Measurements from ENCODE around the gene NRCAM. TPM values are rescaled to one million over a fixed set of nuclear protein-coding genes. Genes with fewer than 3 reads are reported as not detected.

NRCAM gene
- total RNA-seq, 4 donors from 2014 or later: 1.3 to 4.7 (median 2.2) TPM

DNA sequence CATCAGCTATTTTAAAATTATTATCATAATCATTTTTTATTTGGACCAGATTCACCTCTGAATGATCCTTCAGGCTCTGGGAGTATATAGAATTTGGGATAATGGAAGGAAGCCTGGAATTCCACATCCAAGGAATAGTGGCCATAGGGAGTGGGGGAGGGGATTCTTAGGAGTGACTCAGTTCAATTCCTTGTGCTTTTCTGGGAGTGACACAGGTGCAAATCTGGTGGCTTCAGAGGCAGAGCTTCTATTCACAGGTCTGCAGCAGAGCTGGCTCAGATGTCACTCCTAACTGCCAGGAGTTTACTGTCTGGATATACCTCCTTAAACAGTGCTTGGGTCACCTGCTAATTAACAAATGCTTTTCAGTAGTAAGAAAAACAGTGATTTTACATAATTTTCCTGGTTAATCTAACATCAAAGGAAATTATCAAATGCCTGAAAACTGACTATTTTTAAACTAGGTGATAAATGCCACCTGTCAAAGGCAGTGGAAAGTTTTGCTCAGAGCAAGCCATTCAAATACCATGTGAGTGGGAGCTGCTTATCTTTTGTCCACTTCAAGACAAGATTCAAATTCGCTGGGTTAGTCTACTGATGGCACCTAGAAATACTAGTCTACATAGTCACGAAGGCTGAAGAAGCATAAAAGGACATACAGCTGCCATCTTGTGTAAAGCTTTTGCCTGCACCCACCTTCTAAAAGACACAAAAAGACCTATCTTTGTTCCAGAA lies 219.4 kb downstream of the NRCAM start:
- Histone ChIP-seq H3K36me3 (no peaks in the 10 kb centered on the region), H3K9me3 (no peaks in the 10 kb centered on the region), H3K27me3 (no peaks in the 10 kb centered on the region), H3K4me3 (no peak overlapping the region), H3K4me1 (no peaks in the 10 kb centered on the region), H3K27ac (no peak overlapping the region)
- 51 to 86% methylated on average over 2 of the region's 2 CpGs for WGBS, 2 donors (ENCODE audit: low coverage in 1 of 2)
- no peak for ATAC-seq
- TF ChIP-seq POLR2A (IDR thresholded peaks at IDR 0.05) (no peak), EP300 (IDR thresholded peaks at IDR 0.05) (no peak), POLR2AphosphoS5 (IDR thresholded peaks at IDR 0.05) (no peak)
- TF ChIP-seq, protein P1, sequence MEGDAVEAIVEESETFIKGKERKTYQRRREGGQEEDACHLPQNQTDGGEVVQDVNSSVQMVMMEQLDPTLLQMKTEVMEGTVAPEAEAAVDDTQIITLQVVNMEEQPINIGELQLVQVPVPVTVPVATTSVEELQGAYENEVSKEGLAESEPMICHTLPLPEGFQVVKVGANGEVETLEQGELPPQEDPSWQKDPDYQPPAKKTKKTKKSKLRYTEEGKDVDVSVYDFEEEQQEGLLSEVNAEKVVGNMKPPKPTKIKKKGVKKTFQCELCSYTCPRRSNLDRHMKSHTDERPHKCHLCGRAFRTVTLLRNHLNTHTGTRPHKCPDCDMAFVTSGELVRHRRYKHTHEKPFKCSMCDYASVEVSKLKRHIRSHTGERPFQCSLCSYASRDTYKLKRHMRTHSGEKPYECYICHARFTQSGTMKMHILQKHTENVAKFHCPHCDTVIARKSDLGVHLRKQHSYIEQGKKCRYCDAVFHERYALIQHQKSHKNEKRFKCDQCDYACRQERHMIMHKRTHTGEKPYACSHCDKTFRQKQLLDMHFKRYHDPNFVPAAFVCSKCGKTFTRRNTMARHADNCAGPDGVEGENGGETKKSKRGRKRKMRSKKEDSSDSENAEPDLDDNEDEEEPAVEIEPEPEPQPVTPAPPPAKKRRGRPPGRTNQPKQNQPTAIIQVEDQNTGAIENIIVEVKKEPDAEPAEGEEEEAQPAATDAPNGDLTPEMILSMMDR (IDR thresholded peaks at IDR 0.05): no peak

GRCh38 chr7:108235451-108236061 lies 220.7 kb downstream of the NRCAM start:
- no peak overlapping the region for H3K27ac ChIP-seq
- H3K4me3 ChIP-seq: no peak overlapping the region
- no peaks in the 10 kb centered on the region for H3K36me3 ChIP-seq
- no peak for TF ChIP-seq EP300 (IDR thresholded peaks at IDR 0.05)
- TF ChIP-seq POLR2AphosphoS5 (IDR thresholded peaks at IDR 0.05): no peak
- TF ChIP-seq, protein P1 (IDR thresholded peaks at IDR 0.05): no peak
- TF ChIP-seq POLR2A (IDR thresholded peaks at IDR 0.05): no peak
- H3K4me1 ChIP-seq: no peaks in the 10 kb centered on the region
- no peak for ATAC-seq
- no peaks in the 10 kb centered on the region for H3K9me3 ChIP-seq
- no peaks in the 10 kb centered on the region for H3K27me3 ChIP-seq
- WGBS, 2 donors (ENCODE audit: low coverage in 1 of 2): 48 to 84% methylated on average over 4 of the region's 4 CpGs

GRCh38 chr7:108234971-108235450 lies 221.2 kb downstream of the NRCAM start:
- no peaks in the 10 kb centered on the region for H3K27me3 ChIP-seq
- H3K27ac ChIP-seq: no peak overlapping the region
- ATAC-seq: no peak
- no peaks in the 10 kb centered on the region for H3K9me3 ChIP-seq
- H3K4me1 ChIP-seq: no peaks in the 10 kb centered on the region
- H3K4me3 ChIP-seq: no peak overlapping the region
- TF ChIP-seq EP300 (IDR thresholded peaks at IDR 0.05): no peak
- TF ChIP-seq, protein P1 (IDR thresholded peaks at IDR 0.05): no peak
- TF ChIP-seq POLR2AphosphoS5 (IDR thresholded peaks at IDR 0.05): no peak
- no peak for TF ChIP-seq POLR2A (IDR thresholded peaks at IDR 0.05)
- H3K36me3 ChIP-seq: no peaks in the 10 kb centered on the region

GRCh38 chr7:108234281-108234680 lies 222.0 kb downstream of the NRCAM start:
- no peaks in the 10 kb centered on the region for H3K36me3 ChIP-seq
- no peaks in the 10 kb centered on the region for H3K9me3 ChIP-seq
- no peak for ATAC-seq
- no peak for TF ChIP-seq EP300 (IDR thresholded peaks at IDR 0.05)
- no peak for TF ChIP-seq POLR2A (IDR thresholded peaks at IDR 0.05)
- TF ChIP-seq POLR2AphosphoS5 (IDR thresholded peaks at IDR 0.05): no peak
- TF ChIP-seq, protein P1 (IDR thresholded peaks at IDR 0.05): no peak
- no peak overlapping the region for H3K4me3 ChIP-seq
- WGBS, 2 donors (ENCODE audit: low coverage in 1 of 2): 65% methylated on average over 2 of the region's 2 CpGs; no CpG with 5 or more reads in 1 of the 2 donors
- H3K27ac ChIP-seq: no peak overlapping the region
- H3K4me1 ChIP-seq: no peaks in the 10 kb centered on the region
- no peaks in the 10 kb centered on the region for H3K27me3 ChIP-seq

DNA sequence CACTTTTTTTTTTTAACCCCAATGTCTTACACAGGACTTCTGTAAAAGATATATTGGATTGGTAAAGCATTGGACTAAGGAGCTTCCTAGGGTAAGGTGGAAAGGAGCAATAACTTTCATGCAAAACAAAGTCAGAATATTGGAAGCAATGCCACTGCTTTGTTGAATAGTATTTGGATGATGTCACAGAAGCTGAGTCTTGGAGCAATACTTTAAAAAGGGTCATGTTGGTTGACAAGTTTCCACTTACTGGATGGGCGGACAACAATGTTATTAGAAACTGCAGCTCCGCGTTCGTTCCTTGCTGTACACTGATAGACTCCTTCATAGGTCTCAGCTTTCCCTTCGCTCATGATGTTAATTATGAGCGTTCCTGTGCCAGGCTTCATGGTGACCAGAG lies 224.2 kb downstream of the NRCAM start:
- no peaks in the 10 kb centered on the region for H3K27me3 ChIP-seq
- no peak overlapping the region for H3K27ac ChIP-seq
- no peaks in the 10 kb centered on the region for H3K9me3 ChIP-seq
- TF ChIP-seq EP300 (IDR thresholded peaks at IDR 0.05) (no peak), POLR2AphosphoS5 (IDR thresholded peaks at IDR 0.05) (no peak), POLR2A (IDR thresholded peaks at IDR 0.05) (no peak)
- TF ChIP-seq, protein P1 (IDR thresholded peaks at IDR 0.05): no peak
- no peaks in the 10 kb centered on the region for H3K36me3 ChIP-seq
- 81 to 88% methylated on average over 6 of the region's 6 CpGs for WGBS, 2 donors (ENCODE audit: low coverage in 1 of 2)
- no peaks in the 10 kb centered on the region for H3K4me1 ChIP-seq
- ATAC-seq: no peak
- no peak overlapping the region for H3K4me3 ChIP-seq

Measured in gastroesophageal sphincter (tissue), 4 donors.